ENCODE measurements around the gene GATAD1.
"Not testable (repeated sequence)": the region's sequence is repeated elsewhere in the genome, so short reads cannot be mapped to it uniquely, and the experiment has no call there.

GATAD1 gene

DNA sequence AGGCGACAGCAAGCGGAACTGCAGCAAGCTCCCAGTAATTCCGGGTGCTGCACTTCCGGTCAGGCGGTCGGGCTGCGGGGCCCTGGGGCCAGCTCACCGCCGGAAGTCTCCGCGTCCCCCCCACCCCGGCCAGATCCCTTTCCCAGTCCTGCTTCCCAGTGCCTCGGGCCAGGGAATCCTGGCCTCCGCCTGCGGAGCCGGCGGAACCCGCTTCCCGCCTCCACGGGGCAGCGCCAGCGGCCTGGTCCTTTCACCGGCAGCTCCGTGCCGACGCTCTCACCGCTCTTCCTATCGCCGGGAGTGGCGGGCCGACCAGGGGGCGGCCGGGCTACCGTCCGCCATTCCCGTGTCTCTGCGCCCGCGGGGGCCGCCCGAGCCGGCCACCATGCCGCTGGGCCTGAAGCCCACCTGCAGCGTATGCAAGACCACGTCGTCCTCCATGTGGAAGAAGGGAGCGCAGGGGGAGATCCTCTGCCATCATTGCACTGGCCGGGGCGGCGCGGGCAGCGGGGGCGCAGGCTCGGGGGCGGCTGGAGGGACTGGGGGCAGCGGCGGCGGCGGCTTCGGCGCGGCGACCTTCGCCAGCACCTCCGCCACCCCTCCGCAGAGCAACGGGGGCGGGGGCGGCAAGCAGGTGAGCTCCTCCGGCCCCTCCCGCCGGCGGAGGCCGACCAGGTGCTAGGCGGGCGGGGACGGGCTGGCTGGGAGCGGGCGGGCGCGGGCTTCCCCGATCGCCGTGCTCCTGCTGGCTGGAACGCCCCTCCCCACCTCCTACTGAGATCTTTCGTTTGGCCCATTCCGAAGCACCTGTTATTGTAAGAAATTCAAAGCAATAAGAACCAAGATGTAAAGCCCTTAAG lies at the start of gene GATAD1:
TSS of gene GATAD1 (plus strand) at position 138 of the 860 bp plus-strand sequence. CDS start at position 386, 248 bp downstream.
- peak; percentile 75 for DNase-seq

DNA sequence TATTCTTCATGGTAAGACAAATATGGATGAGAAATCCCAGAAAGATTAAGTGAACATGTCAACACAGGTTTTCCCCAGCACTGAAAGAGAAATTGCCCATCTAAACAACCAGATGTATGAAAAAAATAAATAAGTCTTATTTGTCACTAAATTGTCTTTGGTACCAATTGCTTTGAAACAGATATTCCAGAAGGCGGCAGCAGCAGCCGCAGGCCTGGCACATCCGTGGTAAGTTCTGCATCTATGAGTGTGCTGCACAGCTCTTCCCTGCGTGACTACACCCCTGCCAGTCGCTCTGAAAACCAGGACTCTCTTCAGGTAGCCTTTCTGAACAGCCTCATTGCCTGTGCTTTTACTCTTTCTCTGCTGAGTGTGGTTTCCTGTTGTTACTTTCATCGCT lies 49.7 kb upstream of the GATAD1 start:
- no peak for DNase-seq

GRCh38 chr7:92400013-92400412 lies 47.3 kb upstream of the GATAD1 start:
- no peak for DNase-seq

DNA sequence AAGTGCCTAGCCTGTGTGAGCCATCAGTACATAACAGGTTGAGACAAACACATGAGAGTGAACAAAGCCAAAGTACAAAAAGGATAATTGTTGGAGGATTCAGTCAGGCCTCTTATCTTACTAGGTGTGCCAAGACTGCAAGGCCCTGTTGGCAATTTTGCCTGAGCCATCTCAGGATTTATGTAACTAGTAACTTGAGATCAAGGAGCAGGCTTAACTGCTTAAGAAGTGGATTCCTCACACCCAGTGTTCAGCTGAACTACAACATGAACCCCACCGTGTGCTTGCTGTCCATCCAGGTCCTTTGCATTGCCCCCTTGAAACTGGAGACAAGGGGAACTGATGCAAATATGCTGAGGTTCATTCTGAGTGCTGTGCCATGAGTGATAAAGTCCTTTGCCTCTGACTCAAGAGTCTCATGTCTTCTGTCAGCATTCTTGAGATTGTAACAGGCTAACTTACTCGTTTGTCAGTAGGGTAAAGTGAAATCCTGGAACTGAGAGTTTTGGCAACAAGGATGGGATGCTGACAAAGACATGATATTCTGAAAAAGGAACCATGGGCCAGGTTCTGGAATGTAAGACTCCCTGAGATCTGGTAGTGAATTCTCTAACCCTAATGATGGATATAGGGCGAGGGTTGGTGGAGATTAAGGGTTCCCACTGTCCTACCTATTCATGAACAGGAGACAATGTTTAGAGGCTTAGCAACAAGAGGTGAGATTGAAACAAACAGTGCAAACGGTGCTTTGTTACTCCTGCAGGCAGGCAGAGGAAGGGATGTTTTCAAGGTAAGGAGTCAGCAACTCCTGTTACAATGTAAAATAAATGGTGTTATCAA lies 44.1 kb upstream of the GATAD1 start:
- DNase-seq: no peak

GRCh38 chr7:92403760-92404074 lies 43.6 kb upstream of the GATAD1 start:
- no peak for DNase-seq

GRCh38 chr7:92404170-92404614 lies 43.1 kb upstream of the GATAD1 start:
- peak; percentile 49 for DNase-seq

DNA sequence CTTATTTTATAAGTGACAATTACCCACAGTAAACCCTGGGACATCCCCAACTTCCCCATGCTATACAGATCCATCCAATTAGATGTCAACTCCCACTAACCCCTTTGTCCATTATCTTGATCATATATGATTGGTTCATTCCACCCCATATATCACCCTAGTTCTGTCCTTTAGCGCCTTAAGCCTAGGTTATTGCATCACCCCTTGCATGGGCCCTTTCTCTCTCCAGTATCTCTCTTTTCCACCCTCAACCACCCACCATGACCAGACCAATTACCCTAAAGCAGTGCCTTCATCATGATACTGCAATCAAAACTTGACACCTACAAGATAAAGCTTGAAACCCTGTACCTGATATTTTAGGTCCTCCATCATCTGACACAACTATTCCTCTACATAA lies 37.9 kb upstream of the GATAD1 start:
- no peak for DNase-seq

DNA sequence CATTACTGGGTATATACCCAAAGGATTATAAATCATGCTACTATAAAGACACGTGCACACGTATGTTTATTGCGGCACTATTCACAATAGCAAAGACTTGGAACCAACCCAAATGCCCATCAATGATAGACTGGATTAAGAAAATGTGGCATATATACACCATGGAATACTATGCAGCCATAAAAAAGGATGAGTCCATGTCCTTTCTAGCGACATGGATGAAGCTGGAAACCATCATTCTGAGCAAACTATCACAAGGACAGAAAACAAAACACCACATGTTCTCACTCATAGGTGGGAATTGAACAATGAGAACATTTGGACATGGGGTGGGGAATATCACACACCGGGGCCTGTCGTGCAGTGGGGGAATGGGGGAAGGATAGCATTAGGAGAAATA lies 37.1 kb upstream of the GATAD1 start:
- DNase-seq: not testable (repeated sequence)

GRCh38 chr7:92412745-92413144 lies 34.5 kb upstream of the GATAD1 start:
- no peak for DNase-seq

DNA sequence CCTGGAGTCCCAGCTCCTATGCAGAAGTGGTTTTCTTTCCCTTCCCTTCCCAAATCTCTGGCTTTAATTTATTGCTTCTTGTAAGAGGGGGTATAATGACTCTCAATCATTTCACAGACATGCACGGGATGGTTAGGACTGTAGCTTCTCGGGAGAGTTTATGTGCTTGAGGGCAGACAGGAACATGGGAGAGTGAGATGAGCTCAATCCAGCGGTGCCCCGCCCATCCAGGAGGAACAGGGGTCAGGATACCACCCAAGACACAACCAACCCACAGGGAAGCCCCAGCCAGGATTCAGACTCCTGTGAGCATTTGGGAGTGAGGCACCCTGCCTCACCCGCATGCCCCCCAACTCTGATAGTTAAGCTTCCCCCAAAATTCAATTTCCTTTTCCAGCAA lies 33.7 kb upstream of the GATAD1 start:
- no peak for DNase-seq

DNA sequence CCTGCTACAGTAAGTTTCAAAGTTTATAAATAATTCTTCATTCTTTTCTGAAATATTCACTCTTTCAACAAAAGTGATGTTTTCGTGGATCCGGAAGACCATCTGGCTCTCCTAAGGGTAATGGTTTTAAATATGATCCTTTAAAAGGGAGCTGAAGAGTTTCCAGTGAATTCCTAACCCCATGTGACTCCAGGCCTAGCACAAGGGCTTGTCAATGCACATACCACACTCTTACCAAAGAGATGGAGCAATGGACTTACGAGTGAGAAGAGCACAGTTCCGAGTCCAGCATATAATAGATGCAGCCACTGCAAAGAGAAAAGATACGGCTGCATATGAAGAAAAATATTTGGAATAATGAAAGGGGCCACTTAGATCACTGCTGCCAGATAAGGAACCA lies 32.1 kb upstream of the GATAD1 start:
- DNase-seq: no peak

- no peak for DNase-seq
Measured at GRCh38 chr7:92417913-92418312, 29.4 kb upstream of the GATAD1 start.

- no peak for DNase-seq
Measured at GRCh38 chr7:92421676-92422435, 25.4 kb upstream of the GATAD1 start.

DNA sequence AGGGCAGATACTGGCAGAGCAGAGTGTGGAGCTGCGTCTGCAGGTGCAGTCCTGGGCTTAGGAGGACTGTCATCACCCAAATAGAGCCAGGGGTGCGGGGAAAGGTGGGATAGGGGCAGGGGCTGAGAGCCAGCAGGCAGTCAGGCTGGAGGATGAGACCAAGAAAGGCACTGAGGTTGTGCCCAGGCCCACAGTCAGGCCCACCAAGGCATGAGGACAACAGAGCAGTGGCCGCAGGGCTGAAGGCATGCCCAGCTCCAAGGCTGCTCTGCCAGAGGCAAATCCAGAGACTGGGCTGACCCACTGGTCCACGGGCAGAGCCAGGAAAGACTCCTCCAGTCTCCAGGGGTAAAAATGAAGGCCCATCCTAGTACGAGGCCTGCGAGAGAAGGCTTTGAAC lies 24.4 kb upstream of the GATAD1 start:
- no peak for DNase-seq

DNA sequence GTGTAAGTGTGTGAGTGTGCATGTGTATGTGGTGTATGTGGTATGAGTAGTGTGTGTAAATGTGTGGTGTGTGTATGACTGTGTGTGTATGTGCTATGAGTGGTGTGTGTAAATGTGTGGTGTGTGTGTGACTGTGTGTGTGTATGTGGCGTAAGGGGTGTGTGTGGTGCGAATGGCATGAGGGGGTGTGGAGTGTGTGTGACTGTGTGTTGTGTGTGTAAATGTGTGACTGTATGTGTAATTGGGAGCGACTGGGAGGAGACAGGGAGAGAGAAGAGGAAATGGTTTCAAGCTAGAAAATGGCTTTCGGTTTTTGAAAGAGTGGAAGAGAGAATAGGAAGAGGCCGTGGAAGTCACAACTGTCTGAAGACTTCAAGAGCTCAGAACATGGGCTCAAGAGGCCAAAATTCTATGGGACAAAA lies 23.6 kb upstream of the GATAD1 start:
- no peak for DNase-seq

DNA sequence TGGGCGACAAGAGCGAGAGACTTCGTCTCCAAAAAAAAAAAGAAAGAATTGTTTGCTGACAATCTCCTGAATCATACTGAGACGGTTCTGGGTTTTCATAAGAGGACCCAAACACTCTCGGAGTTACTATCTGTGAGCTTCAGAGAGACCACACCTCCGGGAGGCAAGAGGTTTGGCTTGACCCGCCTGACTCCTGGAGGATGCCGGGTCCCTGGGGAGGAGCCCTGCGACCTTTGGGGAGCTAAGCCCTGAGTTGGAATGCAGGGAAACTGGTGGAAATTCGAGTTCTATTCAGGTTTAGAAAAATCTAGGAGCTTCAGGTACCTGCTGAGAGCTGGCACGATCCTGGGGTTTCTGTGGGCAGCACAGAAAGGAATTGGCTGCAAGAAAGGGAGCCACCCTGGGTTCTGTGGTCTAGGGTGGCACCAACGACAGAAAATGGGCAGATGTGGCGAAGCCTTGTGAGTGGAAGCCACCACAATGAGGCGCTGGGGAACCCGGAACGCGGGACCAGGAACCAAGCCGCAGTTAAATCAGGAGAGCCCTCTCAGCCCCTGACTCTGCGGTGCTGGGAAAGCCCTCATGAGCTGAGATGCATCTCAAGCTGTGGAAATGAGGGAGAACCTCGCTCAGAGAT lies 21.9 kb upstream of the GATAD1 start:
- peak; percentile 20 for DNase-seq

GRCh38 chr7:92427193-92427592 lies 20.1 kb upstream of the GATAD1 start:
- no peak for DNase-seq

DNA sequence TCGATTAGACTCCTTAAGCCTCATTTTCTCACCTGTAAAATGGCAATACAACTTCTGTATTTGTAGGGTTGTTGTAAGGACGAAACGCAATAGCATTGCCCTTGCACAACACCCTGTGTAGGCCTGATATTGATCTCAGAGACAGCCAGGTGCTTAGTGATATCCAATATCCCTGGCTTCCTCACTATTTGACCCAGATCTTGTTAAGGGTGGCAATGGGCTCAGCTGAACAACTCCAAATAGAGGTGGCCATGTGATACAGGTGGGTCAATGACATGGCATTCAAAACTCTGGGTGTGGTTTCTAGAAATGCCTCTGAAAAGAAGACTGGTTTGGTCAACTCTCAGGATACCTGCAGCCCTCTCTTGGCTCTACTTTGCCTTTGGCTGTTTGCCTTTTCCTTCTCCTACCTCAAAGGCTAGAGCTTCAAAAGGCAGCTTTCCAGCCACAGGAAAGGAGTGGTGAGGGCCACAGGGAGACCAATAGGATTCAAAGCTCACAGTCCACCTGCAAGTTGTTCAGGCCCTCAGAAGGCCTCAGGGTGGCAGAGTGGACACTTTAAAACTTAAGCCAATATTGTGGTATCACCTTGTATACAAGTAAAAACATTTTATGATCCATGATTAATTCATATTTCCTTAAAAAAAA lies 14.9 kb upstream of the GATAD1 start:
- DNase-seq: no peak

- no peak for DNase-seq
Measured at GRCh38 chr7:92433019-92433418, 14.3 kb upstream of the GATAD1 start.

GRCh38 chr7:92435542-92435941 lies 11.7 kb upstream of the GATAD1 start:
- no peak for DNase-seq

- no peak for DNase-seq
Measured at GRCh38 chr7:92436612-92437445, 10.5 kb upstream of the GATAD1 start.

Measured in activated CD8-positive, alpha-beta memory T cell treated with anti-CD3 and anti-CD28 coated beads, Interleukin-2, amount 50 U/mL, for 4 hours (primary cell).